ENCODE measurements around the gene COX18.

Gene COX18

DNA sequence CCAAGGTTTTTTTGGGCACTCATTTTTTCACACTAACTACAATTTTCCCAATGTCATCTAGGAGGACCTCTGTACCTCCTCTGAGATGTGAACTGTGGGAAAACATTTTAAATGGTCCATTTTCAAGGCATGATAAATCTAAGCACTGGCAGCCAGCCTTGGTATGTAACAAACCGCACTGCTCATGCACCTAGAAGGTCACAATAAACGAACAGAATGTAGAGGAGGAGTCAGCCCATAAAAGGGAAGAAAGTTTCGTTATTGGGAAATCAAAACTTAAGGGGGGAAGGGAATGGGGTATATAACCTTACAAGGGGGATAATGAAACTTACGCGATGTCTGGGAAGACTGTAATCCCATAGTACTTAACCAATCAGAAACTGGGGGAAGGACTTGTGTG lies 16.4 kb downstream of the COX18 start:
- DNase-seq (ENCODE audit: low spot score): no peak

DNA sequence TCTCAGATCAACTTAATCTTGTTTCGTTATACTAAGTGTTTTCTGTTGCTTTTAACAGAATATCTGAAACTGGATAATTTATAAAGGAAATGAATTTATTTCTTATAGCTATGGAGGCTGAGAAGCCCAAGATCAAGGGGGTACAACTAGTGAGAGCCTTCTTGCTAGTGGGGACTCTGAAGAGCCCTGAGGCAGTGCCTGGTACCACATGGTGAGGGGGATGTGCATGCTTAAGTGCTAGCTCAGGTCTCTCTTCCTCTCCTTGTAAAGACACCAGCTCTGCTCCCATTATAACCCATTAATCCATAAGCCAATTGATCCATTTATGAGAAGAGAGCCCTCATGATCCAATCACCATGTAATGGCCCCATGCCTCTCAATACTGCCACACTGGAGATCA lies 17.9 kb downstream of the COX18 start:
- DNase-seq (ENCODE audit: low spot score): no peak

DNA sequence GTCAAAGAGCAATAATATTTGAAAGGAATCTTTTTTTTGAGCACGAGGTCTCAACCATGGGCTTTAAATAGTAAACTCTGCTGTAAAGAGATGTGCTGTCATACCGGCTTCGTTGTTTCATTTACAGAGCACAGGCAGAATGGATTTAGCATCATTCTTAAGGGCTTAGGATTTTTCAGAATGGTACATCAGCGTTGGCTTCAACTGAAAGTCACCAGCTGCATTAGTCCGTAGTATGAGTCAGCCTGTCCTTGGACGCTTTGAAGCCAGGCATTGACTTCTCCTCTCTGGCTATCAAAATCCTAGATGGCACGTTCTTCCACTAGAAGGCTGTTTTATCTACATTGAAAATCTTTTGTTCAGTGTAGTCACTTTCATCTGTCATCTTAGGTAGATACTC lies 23.6 kb downstream of the COX18 start:
- DNase-seq (ENCODE audit: low spot score): no peak

DNA sequence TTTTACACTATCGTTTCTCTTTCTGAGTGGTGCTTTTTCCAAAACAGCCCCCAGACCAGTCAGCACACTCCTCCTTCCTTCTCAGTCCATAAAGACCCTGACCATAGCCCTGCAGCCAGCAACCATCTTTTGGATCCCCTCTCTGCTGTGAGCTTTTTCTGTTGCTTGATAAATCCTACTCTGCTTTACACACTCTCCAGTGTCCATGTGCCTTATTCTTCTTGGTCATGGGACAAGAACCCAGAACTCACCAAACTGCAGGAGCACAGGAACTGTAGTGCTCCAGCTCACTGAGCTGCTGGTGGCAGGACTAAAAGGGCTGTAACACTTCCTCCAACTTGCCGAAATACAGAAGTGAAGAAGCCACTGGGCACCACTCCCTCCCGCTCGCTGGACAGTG lies 32.5 kb downstream of the COX18 start:
- no peak for DNase-seq (ENCODE audit: low spot score)

DNA sequence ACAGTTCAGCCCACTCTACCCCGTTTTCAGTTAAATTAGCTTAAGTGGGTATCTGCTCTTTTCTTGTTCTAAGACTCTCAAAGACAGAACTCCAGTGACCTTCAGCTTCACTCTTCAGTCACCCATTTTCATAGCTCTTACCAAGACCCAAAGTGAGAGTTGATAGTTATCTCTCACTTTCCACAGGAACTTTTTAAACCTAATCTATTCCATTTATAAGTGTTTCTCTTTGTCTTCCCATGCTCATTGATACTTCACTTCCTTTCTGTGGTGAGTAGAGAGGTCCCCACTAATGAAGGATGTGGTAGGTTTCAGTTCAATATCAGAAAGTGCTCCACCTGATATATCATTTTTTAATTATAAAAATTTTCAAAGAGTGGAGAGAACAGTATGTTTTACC lies 33.4 kb downstream of the COX18 start:
- DNase-seq (ENCODE audit: low spot score): no peak

DNA sequence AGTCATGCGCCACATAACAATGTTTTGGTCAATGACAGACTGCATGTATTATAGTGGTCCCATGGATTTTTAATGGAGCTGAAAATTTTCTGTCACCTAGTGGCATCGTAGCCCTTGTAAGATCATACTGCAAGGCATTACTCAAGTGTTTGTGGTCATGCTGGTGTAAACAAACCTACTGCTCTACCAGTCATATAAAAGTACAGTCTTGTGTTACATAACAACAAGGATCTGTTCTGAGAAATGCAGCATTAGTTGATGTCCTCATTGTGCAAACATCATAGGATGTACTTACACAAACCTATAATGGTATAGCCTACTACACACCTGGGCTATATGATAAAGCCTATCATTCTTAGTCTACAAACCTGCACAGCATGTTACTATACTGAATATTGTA lies 34.6 kb downstream of the COX18 start:
- DNase-seq (ENCODE audit: low spot score): no peak

DNA sequence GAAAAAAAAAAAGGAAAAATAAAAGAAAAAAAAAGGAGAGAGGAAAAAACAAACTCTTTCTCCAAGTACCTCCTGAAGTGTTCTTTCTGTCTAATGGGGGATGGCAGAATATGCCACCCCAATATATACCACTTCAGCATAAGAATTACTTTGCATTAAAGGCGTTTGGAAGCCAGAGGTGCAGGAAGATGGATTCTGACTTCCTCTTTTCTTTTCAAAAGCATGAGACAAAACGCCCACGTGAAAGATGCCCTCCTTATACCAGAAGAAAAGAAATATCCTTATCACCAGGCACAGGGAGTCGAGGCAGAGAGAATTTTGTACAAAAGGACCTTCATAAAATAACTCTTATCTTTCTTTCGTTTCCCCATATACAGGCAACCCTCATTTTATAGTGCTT lies 40.9 kb downstream of the COX18 start:
- no peak for DNase-seq (ENCODE audit: low spot score)

DNA sequence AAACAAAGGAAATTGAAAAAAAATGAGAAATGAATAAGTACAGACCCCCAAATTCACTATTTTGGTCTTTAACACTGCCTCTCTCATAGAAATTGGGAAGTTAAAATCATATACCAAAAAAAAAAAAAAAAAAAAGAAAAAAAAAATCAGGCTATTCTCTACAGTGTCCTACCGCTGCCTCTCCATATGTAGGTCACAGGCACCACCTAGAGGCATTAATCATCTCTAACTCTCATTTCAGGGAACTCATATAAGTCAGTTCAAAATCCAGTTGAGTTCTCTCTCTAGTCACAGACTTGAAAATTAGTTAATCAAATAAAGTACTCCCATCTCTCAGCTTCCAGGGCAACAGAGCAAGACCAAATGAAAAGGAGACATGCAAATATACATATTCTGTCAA lies 47.9 kb downstream of the COX18 start:
- peak; percentile 63 for DNase-seq (ENCODE audit: low spot score)

DNA sequence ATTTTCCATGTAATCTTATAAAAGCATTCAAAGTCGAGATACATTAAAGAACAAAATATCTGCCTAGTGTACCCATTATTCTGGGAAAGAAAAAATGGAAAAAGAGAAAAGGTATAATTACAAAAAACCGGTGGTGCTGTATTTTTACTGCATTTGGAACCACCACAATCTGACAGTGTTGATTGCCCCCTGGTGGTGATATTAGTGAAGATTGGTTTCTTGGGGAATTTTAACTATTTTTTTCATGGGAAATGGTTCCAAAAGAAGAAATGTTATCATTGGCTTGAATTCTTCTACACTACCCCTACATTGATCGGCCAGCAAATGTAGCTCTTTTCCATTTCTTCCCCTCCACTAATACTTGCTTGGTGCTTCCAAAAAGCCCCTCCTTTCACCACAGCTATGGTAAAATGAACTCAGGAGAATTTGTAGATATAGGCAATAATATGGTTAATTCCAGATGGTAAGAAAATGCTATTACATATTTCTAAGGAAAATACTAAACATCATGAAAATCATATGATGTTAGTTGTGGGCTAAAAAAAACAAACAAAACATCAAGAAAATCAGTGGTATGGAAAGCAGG lies 50.0 kb downstream of the COX18 start:
- DNase-seq (ENCODE audit: low spot score): peak; percentile 44

DNA sequence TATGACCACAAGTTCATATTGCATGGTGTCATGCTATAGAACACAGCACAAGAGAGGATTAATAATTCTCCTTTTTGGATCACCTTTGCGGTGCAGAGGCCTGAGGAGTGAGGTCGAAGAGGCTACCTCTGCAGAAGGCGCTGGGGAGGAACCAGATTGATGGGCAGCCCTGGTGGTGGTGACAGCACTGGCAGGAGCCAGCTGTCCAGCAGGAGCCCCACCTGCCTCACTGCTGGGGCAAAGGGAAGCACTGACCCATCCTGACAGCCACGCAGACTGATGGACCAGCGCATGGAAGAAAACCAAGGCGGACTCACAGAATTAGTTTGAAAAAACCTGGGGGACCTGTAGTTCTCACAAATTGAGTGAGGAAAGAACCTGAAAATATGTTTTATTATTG lies 50.9 kb downstream of the COX18 start:
- no peak for DNase-seq (ENCODE audit: low spot score)

DNA sequence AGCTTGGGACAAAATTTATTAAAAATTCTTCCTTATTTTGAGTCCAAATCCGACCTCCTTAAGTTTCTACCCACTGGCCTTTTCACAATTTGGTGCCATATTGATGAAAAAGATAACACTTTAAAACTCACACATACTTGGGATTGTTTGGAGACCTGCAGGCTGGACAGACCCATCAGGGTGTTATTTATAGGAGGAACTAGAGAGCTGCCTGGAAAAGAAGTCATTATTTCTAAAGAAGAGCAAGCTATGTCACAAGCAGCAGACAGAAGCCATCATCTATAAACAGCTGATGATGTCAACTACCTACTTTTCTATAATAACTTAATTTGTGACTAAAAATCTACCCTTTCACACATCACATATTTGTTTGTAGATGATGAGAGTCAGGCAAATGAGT lies 56.2 kb downstream of the COX18 start:
- no peak for DNase-seq (ENCODE audit: low spot score)

DNA sequence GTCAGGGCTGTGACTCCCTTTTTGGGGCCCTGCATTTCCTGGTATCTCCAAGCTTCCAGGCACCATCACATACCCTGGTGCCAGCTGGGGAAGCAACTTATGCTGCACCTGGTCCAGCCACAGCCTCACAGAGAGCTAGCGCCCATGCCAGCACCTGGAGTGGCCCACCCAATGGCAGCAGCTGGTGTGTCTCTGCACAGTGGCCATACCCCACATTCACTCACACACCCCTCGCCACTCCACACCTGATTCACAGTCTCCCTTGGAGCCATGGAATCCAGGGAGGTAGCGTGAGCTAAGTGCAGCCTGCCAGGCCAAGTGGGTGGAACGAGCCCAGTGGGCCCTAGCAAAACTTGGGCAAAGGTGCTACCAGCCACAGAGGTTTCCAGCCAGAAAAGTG lies 56.8 kb downstream of the COX18 start:
- no peak for DNase-seq (ENCODE audit: low spot score)

DNA sequence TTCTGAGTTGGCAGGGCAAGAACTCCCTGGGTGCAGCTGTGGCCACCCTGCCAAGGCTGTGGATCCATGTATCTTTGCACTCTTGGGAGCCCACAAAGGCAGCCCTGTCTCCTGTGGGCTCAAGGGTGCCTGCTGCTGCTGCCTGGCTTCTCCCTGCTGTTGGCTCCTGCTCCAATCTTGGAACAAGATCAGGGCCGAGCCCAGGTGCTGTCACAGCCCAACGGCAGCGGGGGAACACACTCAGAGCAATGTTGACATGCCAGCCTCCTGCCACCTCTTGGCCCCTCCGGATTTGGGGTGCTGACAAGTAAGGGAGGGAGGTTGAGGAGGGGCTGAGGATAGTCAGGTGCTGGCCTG lies 57.9 kb downstream of the COX18 start:
- no peak for DNase-seq (ENCODE audit: low spot score)

DNA sequence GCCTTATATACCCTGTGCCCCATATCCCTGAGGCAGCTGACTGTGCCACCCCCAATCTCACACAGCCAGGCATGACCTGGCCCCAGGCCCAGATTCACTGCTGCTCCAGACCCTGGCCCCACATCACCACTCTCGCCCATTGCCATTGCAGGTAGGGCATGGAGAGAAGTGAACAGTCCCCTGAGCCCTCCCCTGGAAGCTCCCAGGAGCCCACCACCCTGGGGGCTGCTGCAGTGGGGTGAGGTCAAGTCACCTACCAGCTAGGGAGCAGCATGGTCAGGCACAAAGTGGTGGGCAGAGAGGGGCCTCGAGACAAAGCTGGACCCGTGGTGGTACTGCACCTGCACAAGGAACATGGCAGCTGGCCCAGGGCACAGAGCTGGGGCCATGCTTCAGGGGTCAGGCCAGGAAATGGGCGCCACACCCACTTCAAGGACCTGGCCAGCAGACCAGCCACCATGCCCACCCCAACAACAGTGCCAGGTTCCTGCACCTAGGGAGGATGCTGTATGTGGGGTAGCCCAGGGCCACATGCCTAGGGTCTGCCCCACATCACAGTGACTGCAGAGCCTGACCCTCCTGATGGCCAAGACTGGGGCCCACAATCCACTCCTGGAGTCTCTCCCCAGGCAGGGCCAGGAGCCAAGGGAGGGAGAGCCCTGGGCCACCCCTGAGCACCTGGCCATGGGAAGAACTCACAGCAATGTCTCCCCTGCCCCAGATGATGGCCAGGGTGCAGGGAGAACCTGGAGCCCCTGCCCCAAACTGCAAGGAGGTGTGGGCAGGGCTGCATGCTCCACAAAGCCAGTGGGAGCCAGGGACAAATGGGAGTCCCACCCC lies 58.5 kb downstream of the COX18 start:
- no peak for DNase-seq (ENCODE audit: low spot score)

DNA sequence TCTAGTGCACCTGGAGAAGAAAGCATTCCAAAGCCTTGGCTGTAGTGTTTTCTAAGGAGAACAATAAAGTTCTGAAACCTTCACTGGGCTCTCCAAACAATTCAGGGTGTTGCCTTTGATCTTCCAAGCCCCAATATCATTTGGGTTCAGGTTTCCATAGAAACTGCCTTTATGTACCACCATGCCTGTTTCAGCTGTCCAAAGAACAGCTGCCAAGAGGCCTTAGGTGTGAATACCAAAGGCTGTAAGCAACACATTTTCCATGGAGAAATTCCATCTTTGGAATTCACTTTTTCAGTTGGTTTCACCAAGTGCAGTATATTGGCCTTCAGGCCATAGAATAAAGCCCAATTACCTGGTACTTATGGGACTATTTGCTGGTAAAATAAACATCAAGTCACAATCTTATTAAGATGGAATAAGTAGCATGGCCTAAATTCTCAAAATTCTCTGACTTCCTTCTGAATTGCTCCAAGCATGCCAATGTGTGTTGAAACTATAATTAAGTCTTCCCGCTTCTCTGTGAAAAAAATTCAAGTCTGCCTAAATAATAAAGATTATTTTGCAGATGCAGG lies 61.9 kb downstream of the COX18 start:
- DNase-seq (ENCODE audit: low spot score): no peak

DNA sequence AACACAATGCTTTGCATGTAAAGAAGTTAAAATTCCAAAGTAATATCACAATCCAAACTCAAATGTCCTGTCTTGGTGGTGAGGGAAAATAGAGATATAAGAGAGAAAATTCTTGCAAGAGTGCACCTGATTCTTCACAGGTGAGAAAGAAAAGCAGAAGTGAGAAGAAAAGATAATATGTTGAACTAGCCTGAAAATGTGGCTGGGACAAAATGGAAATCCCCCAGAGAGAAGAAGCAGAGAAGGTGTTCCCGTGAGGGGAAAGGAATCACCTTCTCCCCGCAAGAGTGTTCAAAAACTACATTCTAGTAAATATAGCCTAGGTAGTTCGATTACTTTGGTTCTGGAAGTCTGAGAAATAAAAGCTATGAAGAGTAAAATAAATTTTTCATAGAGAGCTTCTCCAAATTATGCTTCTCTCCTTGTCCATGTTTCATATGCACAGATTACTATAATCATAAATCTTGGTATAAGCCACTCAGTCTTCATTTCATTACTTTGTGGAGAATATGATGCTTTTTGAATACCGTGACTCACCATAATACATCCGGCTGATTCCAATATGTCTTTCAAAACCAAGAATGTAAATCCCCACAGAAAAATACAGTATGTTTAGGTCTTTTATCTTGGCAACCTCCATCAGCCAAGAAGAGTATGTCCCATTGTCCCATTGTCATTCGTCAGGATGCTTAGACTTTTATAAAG lies 63.1 kb downstream of the COX18 start:
- DNase-seq (ENCODE audit: low spot score): no peak

DNA sequence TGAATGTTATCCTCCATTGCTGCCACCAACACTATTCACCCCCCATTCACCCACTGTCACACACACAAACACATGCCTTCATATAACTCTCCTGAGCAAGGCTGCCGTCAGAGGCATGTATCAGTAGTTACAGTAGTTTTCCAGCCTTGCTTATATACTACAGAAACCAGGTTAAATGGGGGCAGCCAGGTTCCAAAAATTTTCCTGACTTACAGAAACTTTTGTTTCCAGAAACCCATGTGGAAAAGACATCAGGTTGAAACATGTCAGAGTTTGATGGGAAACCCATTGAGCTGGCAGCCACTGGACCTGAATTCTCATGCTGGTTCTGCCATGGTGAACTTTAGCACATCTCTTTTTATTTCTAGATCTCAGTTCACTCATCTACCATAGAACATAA lies 64.0 kb downstream of the COX18 start:
- no peak for DNase-seq (ENCODE audit: low spot score)
